GM21381 (cell line): ENCODE results near the gene C1orf198.

Source experiments
- ATAC-seq: cut with Tn5 transposase; IDR thresholded peaks from one replicate; pipeline ENCODE4 v1.9.1; 2021; ENCODE audit warnings: mild to moderate bottlenecking, moderate library complexity; ENCODE audit not compliant: unreplicated experiment

C1orf198 gene

GRCh38 chr1:230790026-230790425 lies 78.3 kb downstream of the C1orf198 start:
- ATAC-seq: no peak

GRCh38 chr1:230788561-230789275 lies 79.6 kb downstream of the C1orf198 start:
- ATAC-seq: no peak

GRCh38 chr1:230787471-230787870 lies 80.8 kb downstream of the C1orf198 start:
- no peak for ATAC-seq
